GM18867 (cell line): ENCODE measurements around the gene NTHL1.

ENCODE experiments used
- ATAC-seq: cut with Tn5 transposase; IDR thresholded peaks from one replicate; pipeline ENCODE4 v1.9.1; 2021; ENCODE audit warnings: mild to moderate bottlenecking, moderate library complexity; ENCODE audit not compliant: unreplicated experiment

Gene NTHL1

DNA sequence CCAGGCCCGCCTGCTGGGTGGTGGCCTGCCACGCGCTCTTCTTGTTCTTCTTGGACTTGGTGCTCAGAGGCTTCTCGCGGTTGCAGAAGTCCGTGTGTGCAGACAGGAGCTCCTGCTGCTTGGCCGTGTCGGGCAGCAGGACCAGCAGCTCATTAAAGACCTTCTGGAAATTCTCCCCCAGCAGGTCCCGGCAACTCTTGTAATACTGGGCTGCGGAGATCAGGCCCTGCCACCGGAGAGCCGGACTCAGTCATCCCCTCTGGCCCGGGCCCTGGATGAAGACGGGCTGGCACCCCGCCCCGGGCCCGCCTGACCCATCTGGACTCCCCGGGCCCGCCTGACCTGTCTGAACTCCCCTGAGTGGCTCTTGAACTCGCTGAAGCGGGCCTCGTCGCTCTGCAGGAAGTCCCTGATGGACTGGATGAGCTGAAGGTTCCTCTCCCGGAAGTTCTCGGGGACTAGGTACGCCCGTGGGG, 49.2 kb downstream of the NTHL1 start:
- no peak for ATAC-seq

DNA sequence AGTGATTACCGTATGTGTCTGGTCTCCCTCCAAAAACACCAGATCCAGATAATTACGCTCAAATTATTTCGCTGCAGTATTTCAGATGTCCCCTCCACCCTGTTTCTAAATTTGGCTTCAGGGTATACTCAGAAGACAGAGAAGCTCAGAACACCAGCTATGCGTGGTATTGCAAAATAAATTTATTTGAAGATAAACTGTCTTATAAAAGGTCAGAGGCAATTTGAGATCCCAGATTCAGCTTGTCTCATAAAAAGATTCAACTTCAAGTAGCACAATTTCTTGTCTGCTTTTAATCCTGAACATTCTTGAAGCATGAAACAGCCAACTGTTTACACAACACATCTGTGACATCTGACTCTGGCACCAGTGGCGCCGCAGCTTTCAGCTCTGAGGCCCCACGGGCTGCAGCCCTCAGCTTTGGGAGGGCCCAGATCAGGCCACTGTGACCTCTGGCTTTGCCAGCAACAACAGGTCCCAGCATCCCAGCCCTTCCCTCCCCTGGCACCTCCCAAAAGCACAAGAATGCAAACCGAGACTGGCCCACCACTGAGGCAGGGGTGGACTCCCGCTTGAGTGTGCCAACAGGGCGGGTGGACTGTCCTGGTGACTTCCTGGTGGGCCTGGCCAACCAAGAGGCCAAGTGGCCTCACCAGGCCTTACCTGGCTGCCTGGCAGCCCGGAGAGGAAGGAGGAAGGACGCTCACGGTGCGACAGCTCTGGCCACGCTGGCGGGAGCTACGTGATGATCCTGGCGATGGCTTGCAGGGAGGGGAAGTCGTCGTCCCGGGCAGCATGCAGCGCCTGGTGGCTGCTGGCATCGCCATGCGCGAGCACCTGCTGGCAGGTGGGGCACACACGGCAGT, 49.9 kb downstream of the NTHL1 start:
- no peak for ATAC-seq

DNA sequence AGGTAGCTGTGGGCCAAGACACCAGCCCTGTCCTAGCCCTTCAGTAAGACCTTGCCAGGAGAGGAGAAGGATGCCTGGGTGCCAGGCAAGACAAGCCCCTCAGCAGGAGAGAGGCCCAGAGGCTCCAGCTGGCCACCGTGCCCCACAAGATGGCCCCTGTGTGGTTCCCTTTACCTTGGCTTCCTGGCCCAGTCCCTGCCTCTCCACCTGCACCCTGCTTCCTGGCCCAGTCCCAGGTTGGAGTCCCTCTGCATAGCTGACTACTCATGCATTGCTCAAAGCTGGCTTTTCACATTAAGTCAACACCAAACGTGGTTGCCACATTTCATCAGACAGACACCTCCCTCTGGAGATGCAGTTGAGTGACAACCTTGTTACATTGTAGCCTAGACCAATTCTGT, 53.9 kb downstream of the NTHL1 start:
- no peak for ATAC-seq

DNA sequence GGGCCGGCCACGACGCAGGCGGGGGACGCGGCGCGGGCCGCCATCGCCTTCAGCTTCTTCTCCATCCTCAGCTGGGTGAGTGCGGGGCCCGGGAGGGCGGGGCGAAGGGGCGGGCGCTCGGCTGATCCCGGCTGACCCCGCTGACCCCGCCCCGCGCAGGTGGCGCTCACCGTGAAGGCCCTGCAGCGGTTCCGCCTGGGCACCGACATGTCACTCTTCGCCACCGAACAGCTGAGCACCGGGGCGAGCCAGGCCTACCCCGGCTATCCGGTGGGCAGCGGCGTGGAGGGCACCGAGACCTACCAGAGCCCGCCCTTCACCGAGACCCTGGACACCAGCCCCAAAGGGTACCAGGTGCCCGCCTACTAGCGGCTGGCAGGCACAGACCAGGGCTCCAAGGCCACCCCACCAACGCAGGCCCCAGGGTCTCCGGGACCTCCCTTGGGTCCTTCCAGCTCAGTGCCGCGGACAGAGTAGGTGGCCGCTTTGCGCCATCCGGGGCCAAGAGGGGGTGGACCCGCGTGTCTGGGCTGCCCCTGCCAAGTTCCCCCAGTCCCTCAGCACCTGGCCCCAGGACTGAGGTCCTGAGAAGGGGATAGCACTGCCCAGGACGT, 54.8 kb downstream of the NTHL1 start:
- ATAC-seq: no peak

DNA sequence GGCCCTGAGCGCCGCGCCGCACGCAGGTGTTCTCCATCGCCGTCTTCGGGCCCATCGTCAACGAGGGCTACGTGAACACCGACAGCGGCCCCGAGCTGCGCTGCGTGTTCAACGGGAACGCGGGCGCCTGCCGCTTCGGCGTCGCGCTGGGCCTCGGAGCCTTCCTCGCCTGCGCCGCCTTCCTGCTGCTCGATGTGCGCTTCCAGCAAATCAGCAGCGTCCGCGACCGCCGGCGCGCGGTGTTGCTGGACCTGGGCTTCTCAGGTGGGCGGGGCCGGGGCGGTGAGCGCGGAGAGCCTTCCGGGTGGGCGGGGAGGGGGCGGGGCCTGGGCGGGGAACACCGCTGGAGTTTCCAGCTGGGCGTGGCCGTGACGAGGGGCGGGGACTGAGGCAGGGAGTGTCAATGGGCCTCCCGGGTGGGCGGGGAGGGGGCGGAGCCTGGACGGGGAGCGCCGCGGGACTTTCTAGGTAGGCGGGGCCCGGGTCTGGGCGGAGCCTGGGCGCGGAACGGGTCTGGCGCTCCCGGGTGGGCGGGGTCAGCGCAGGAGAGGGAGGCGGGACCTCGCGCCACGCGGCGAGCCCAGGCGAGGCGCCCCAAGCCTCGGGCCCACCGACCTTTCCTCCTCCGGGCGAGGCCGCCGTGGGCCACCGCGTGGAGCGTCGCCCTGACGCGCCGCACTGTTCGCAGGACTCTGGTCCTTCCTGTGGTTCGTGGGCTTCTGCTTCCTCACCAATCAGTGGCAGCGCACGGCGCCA, 55.5 kb downstream of the NTHL1 start:
- ATAC-seq: peak; percentile 50

DNA sequence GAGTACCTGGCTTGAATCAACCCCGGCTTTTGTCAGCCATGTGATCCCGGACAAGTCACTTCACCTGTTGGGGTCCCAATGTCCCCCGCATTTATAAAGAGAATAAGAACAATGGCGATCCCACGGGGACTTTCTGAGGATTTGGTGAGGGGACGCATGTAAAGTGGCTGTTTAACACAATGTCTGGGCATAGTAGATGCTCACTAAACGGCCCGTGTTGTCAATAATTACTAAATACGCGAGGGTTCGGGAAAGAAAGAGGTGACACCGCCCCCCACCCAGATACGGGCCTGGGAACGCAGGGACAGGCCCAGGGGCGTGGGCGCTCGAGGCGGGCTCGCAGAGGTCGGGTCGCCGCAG, 56.1 kb downstream of the NTHL1 start:
- ATAC-seq: no peak

DNA sequence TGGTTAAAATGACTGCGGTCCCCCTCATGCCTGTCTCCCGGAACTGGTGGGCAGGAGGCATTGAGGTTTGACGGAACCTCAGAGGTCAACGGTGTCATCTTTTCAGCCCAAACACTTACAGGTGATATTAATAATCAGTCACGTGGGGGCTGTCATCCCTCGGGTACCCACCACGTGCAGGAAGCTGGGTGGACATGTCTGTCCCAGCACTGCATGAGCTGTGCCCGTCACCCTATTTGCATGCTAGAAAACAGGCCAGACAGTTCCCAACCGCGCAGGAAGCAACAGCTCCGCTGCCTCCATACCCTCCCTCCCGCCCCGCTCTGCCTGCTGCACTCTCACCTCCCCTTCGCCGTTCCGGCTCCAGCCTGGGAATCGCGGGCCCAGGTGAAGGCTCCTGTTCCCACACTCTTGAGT, 56.5 kb downstream of the NTHL1 start:
- peak; percentile 38 for ATAC-seq

DNA sequence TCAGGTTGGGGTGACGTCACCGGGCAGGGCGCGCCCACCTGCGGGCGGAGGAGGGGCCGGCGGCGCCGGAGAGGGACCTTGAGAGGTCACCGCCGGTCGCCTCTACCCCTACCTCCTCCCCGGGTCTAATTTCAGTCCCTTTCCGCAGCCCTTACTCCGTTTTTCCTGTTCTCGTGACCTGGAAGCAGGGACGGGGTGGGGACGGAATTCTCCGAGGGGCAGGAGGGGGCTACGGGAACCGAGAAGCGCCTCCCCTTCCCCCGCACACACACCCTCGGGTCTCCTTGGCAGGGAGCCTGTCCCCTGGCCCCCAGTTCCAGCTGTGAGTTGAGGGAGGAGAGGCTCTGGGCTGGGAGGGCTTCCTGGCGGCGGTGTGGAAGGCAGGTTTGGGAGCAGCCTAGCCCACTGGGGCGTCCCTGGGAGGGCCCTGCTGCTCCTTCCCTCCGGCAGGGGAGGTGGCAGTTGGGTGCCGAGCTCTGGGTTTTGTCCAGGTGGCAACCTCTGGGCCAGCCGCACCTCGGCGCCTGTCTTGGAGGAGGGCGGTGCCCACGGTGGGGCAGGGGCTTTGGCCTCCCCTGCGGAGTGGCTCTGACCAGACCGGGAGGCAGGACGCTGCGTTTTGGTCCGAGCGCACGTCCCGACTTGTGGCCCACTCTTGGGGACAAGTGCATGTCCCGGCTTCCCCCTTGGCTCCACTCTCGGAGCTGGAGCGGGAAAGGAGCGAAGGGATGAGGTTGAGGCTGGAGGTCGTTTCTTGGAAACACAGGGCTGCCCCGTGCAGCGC, 57.1 kb downstream of the NTHL1 start:
- ATAC-seq: peak; percentile 5

DNA sequence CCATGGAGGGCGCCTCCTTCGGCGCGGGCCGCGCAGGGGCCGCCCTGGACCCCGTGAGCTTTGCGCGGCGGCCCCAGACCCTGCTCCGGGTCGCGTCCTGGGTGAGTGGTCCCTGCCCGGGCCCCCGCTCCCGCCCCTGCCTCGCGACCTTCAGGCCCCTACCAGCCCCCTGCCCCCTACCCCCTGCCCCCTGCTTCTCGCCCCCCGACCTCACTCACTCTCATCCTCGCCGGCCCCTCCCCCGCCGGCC, 57.6 kb downstream of the NTHL1 start:
- no peak for ATAC-seq
